Muscle layer of duodenum (tissue), 2 donors: ENCODE results near the gene KRT23.
"Not testable (repeated sequence)": the region's sequence is repeated elsewhere in the genome, so short reads cannot be mapped to it uniquely, and the experiment has no call there.

Source experiments
- H3K27ac ChIP-seq: one replicate; pipeline ENCODE4 v1.7.0; 2013; ENCODE audit warnings: mild to moderate bottlenecking, low read length
- H3K27me3 ChIP-seq: one replicate; pipeline ENCODE4 v1.7.0; 2013; ENCODE audit warnings: low read depth, mild to moderate bottlenecking, control low read depth, low read length
- H3K36me3 ChIP-seq, 2 donors: one replicate each; pipeline ENCODE4 v1.7.0; 2013; ENCODE audit warnings: low read length in 2 of 2, control low read depth in 1 of 2, mild to moderate bottlenecking in 1 of 2; ENCODE audit not compliant: insufficient read depth in 2 of 2, control insufficient read depth in 1 of 2
- H3K4me1 ChIP-seq, 2 donors: one replicate each; pipeline ENCODE4 v1.7.0; 2013; ENCODE audit warnings: low read length in 2 of 2, mild to moderate bottlenecking in 2 of 2, control low read depth in 1 of 2, moderate library complexity in 1 of 2; ENCODE audit not compliant: insufficient read depth in 2 of 2, control insufficient read depth in 1 of 2
- H3K4me3 ChIP-seq, 2 donors: one replicate each; pipeline ENCODE4 v1.7.0; 2013; ENCODE audit warnings: low read length in 2 of 2, low read depth in 1 of 2, mild to moderate bottlenecking in 1 of 2
- H3K9me3 ChIP-seq, 2 donors: one replicate each; pipeline ENCODE4 v1.7.0; 2013; ENCODE audit warnings: low read length in 2 of 2, control low read depth in 1 of 2, mild to moderate bottlenecking in 1 of 2; ENCODE audit not compliant: control insufficient read depth in 1 of 2
- donor health status: healthy.

KRT23 gene

DNA sequence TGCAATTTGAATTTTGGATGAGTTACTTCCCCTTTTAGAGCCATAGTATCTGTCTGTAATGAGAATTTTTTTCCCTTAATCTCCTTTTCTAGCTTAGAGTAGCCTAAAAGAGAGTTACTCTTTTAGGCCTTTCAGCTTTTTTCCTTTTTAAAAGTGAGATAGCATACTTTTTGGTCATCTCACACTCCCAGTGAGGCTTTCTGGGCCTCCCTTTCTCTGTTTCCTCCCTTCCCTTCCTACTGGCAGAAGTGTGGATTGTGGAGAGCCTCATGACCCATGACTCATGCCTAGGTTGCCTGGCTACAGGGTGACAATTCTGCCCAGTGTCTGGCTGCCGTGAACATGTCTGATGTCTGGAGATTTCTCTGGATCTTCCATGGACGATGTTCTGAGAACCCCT lies 15.2 kb downstream of the KRT23 start:
- H3K9me3 ChIP-seq = no peaks in the 10 kb centered on the region
- no peaks in the 10 kb centered on the region for H3K27me3 ChIP-seq
- H3K4me1 ChIP-seq = no peaks in the 10 kb centered on the region
- H3K27ac ChIP-seq = no peak overlapping the region
- H3K36me3 ChIP-seq = peaks cover 0 to 4% of the 10 kb centered on the region in 2 donors
- H3K4me3 ChIP-seq = no peak overlapping the region

DNA sequence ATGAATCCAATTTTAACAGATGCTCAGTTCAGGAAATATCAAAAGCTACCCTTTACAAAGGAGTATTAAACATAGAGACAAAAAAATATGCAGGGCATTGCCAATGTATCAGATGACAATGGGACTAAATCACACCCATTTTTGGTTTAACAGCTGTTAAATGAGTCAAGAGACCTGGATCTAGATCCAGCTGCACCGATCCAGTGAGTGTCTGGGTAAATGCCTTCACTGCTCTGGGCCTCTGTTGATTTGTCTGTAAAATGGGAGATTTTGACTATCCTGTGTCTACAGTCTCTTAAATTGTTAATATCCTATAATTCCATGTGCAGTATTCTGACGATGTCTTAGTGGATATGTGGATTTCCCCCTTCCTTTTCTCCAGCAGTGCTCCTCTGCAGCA lies 16.4 kb downstream of the KRT23 start:
- Histone ChIP-seq H3K27me3 (no peaks in the 10 kb centered on the region), H3K36me3 (peaks cover 0 to 4% of the 10 kb centered on the region in 2 donors), H3K9me3 (no peaks in the 10 kb centered on the region), H3K4me1 (no peaks in the 10 kb centered on the region), H3K27ac (no peak overlapping the region), H3K4me3 (no peak overlapping the region)

DNA sequence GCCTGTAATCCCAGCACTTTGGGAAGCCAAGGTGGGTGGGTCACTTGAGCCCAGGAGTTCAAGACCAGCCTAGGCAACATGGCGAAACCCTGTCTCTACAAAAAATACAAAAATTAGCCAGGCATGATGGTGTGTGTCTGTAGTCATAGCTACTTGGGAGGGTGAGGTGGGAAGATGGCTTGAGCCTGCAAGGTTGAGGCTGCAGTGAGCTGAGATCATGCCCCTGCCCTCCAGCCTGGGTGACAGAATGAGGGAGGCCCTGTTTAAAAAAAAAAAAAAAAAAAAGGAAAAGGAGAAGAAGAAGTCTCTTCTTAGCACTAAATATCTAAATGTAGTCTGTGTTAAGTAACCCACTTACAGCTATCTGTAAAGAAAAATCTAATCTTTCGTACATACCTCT lies 20.3 kb downstream of the KRT23 start:
- not testable (repeated sequence) for H3K4me1 ChIP-seq, H3K9me3 ChIP-seq, H3K27me3 ChIP-seq, H3K27ac ChIP-seq, H3K36me3 ChIP-seq, H3K4me3 ChIP-seq

DNA sequence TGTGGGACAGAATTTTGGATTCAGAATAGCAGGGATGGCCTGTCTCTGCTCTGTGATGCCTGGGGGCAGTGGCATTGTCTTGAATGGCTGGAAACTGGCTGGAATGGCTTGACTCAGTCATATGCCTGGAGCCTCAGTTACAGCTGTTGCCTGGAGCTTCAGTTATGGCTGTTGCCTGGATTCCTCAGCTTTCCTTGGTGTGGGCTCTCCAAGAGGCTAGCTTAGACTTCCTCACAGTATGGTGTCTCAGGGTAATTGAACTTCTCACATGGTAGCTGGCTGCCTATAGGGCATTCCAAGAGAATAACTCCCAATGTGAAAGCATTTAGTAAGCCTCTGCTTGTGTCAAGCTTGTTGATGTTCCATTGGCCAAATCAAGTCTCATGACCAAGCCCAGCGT lies 21.1 kb downstream of the KRT23 start:
- Histone ChIP-seq H3K9me3 (no peaks in the 10 kb centered on the region), H3K27ac (no peak overlapping the region), H3K4me3 (no peak overlapping the region), H3K27me3 (no peaks in the 10 kb centered on the region), H3K36me3 (peaks cover 0 to 6% of the 10 kb centered on the region in 2 donors), H3K4me1 (no peaks in the 10 kb centered on the region)

DNA sequence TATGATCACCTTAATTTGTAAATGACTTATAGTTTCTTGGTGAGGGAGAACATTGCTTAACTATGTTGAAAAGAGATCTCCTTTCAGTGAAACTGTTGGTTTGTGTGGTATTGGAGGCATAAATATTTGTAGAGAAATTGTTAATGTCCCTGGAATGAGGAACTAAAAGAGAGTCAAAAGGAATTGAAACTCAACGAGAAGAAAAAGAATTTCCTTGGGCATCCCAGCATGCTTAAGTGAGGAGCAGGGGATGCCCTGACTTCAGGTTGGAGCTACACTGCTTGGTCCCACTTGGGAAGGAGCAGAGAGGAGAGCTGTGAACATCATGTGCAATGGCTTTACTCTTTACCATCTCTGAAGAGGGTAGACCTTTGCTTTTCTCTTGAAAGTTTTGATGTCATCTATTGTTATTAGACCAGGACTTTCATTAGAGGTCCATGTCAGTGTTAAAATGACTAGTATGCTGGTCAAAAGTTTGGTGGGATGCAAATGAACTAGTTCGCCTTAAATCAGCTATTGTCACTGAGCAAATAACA lies 21.7 kb downstream of the KRT23 start:
- Histone ChIP-seq H3K4me1 (no peaks in the 10 kb centered on the region), H3K9me3 (no peaks in the 10 kb centered on the region), H3K27me3 (no peaks in the 10 kb centered on the region), H3K27ac (no peak overlapping the region), H3K36me3 (peaks cover 0 to 6% of the 10 kb centered on the region in 2 donors), H3K4me3 (no peak overlapping the region)

DNA sequence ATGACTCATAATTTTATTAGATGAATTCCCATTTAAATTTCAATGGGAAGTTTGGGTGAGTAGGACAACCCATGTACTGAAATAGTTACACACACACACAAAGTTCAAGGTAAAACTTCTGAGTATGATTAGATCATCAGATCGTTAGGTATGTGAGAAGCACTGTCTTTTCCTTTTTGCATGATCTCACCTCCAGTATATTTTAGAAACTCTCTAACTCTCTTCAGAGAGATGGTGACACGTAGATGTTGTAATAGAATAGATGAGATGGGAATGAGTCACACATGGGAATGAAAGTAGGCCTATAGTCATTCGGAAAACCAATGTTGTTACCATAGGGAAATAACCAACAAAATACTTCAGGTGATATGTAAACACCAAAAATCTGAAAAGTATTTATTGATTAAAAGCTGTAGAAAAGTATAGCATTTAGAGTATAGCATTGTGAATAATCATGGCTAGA lies 22.2 kb downstream of the KRT23 start:
- Histone ChIP-seq H3K4me1 (no peaks in the 10 kb centered on the region), H3K27ac (no peak overlapping the region), H3K4me3 (no peak overlapping the region)

DNA sequence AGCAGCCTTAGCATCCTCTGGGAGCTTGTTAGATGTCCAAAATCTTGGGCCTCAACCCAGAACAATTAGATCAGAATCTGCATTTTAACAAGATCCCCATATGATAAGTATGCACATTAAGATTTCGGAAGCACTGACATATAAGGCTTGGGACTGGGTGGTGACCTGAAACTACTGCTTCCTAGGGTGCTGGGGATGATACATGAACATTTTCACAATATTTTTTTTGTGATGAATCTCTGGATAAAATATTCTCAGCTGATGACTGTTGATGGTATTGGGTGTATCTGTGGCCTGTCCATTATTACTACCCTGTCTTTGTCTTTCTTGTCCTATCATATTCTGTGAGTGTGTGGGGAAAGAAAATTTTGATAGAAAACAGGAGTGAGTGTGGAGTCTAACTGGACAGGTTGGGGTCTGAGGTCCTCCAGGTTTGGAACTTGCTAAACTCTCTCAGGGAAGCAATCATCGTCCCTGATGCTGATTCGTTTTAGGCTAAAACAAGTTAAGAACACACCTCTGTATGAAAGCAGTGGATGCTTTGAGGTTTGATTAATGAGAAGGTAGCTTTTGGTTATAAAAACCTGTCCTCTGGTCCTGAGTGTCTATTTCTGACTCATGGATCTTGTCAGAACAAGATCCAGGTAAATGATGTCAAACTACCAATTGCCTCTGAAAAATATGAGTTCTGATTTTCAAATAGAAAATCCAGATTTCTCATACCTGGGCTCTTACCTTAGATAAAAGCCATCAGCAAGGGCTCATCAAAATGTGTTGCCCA lies 23.2 kb downstream of the KRT23 start:
- Histone ChIP-seq H3K27ac (no peak overlapping the region), H3K9me3 (no peaks in the 10 kb centered on the region), H3K36me3 (peaks cover 0 to 10% of the 10 kb centered on the region in 2 donors), H3K27me3 (no peaks in the 10 kb centered on the region), H3K4me3 (no peak overlapping the region), H3K4me1 (peaks cover 0 to 8% of the 10 kb centered on the region in 2 donors)

More for the DNA sequence above, 22.2 kb downstream of the KRT23 start:
- no peaks in the 10 kb centered on the region for H3K27me3 ChIP-seq
- H3K36me3 ChIP-seq = peaks cover 0 to 6% of the 10 kb centered on the region in 2 donors
- H3K9me3 ChIP-seq = no peaks in the 10 kb centered on the region

DNA sequence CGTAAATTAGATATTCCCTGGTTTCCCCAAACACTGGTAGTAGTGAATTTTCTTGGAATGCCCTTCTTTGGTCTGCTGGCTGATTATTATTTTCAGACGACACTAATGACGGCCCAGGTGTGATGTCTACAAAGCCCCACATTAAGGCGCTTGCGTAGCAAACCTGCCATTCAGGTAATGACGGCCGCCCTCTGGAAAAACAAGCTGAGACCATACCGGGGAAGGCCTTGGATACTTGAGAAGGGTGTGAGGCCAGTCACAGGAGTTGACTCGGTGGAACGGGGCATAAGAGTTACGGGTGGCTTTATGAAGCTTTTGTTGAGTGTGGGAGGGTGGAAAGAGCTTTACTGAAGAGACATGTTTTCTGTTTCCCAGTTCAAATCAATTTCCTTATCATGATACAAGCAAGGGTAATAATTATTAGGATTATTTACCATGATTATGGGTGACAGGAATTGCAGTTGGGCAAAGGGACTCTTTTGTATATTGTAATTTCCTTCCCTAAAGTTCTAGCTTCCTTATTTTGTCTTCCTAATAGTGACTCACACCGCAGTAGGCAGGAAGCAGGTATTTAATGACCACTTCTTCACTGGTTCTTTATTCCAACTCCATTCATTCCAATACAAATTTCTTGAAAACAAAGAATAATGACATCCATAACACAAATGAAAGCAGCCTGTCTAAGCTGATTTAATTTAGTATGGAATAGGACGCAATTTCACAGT lies 24.8 kb downstream of the KRT23 start:
- Histone ChIP-seq H3K27me3 (no peaks in the 10 kb centered on the region), H3K9me3 (no peaks in the 10 kb centered on the region), H3K36me3 (peaks cover 0 to 10% of the 10 kb centered on the region in 2 donors), H3K27ac (no peak overlapping the region), H3K4me3 (no peak overlapping the region), H3K4me1 (peaks cover 0 to 8% of the 10 kb centered on the region in 2 donors)

DNA sequence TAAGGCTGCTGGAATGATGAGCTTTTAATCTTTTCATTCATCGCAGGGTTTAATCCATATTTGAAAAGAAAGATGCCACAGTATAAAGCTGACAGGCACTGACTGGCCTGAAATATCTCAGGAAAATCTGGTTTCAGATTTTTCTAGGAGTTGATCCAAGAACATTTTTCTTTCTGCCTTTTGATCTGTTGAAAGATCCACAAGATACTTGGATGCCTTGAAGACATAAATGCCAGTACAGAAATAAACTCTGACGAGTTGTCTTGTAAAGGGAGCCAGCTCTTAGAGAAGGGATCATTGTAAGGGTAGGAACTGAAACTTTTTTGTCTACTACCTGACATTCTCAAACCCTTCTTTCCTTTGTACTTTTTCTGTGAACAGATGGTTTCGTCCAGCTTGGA lies 27.0 kb downstream of the KRT23 start:
- Histone ChIP-seq H3K9me3 (no peaks in the 10 kb centered on the region), H3K27ac (no peak overlapping the region), H3K4me1 (peaks cover 0 to 8% of the 10 kb centered on the region in 2 donors), H3K36me3 (peaks cover 0 to 4% of the 10 kb centered on the region in 2 donors), H3K27me3 (no peaks in the 10 kb centered on the region), H3K4me3 (no peak overlapping the region)

DNA sequence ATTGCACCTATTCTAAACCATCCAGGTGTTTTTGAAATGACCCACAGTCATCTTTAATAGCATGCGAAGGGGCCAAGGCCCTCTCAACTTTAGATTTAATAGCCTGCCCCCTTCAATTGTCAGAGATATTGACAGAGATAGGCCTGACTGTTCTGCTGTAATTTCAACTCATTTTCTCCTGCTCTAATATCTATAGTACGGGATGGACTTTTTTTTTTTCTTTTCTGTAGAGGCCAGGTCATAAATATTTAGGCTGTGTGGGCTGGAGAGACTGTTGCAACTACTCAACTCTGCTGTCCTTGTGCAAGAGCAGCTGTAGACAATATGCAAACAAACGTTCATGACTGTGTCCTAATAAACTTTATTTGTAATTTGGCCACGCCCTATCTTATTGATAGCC lies 27.7 kb downstream of the KRT23 start:
- Histone ChIP-seq H3K27me3 (no peaks in the 10 kb centered on the region), H3K27ac (no peak overlapping the region), H3K9me3 (no peaks in the 10 kb centered on the region), H3K4me3 (no peak overlapping the region), H3K4me1 (peaks cover 0 to 8% of the 10 kb centered on the region in 2 donors), H3K36me3 (peaks cover 0 to 4% of the 10 kb centered on the region in 2 donors)

DNA sequence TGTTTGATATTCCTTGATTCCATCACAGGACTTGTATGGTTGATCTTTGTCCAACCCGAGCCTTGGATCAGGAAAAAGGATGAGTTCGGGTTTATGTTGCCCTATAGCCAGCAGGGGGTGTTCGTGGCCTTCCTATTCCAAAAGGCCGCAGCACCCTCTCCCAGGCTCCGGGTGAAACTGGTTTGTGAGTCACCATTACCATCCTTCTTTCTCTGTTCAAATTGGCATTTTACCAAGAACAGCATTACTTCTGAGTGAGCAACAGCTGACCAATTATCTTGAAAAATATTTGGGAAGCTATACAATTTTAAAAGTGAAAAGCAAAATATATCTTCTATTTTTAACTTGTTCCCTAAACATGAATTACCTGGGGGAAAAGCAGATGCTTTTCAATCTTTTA lies 28.1 kb downstream of the KRT23 start:
- no peaks in the 10 kb centered on the region for H3K9me3 ChIP-seq
- no peaks in the 10 kb centered on the region for H3K27me3 ChIP-seq
- no peak overlapping the region for H3K4me3 ChIP-seq
- peaks cover 0 to 8% of the 10 kb centered on the region in 2 donors for H3K4me1 ChIP-seq
- H3K27ac ChIP-seq = no peak overlapping the region
- H3K36me3 ChIP-seq = peaks cover 0 to 4% of the 10 kb centered on the region in 2 donors
